LNCaP clone FGC (cell line): Measurements from ENCODE around the gene POPDC2.

Experiments
- DNase-seq: peaks from one replicate; pipeline ENCODE4 v3.0.0-alpha.2; 2011; ENCODE audit warnings: low read depth
- H3K4me3 ChIP-seq: 2 replicates; pipeline ENCODE4 v1.5.1; 2011; ENCODE audit warnings: mild to moderate bottlenecking, low read depth, low read length, control low read depth
- CTCF ChIP-seq: IDR thresholded peaks from 2 replicates; pipeline ENCODE4 v1.5.1; 2012; ENCODE audit warnings: mild to moderate bottlenecking; ENCODE audit not compliant: control insufficient read depth, insufficient read depth; ENCODE audit errors: extremely low read depth

POPDC2 gene

GRCh38 chr3:119677641-119677934 lies 17.2 kb upstream of the POPDC2 start:
- peak overlapping the region; percentile 70 for H3K4me3 ChIP-seq
- TF ChIP-seq CTCF = no peak
- DNase-seq = no peak

GRCh38 chr3:119676771-119677640 lies 16.6 kb upstream of the POPDC2 start, which contains the start of gene COX17:
Gene COX17, minus strand, starts transcription at chr3:119677406. Its CDS starts 96 bp downstream, at chr3:119677310.
- H3K4me3 ChIP-seq = peak within 1 kb of the TSS; percentile 70
- DNase-seq = peak; percentile 96
- no peak for TF ChIP-seq CTCF

GRCh38 chr3:119676020-119676419 lies 15.6 kb upstream of the POPDC2 start:
- peak overlapping the region; percentile 70 for H3K4me3 ChIP-seq
- TF ChIP-seq CTCF = no peak
- DNase-seq = no peak

GRCh38 chr3:119675188-119675874 lies 14.9 kb upstream of the POPDC2 start:
- TF ChIP-seq CTCF = no peak
- DNase-seq = no peak
- H3K4me3 ChIP-seq = peak overlapping the region; percentile 70; the same call in 1 of the 2 replicates

GRCh38 chr3:119673875-119674274 lies 13.5 kb upstream of the POPDC2 start:
- no peak for TF ChIP-seq CTCF
- DNase-seq = no peak
- no peak overlapping the region for H3K4me3 ChIP-seq

GRCh38 chr3:119672776-119673175 lies 12.4 kb upstream of the POPDC2 start:
- H3K4me3 ChIP-seq = no peak overlapping the region
- DNase-seq = no peak
- no peak for TF ChIP-seq CTCF
